NCI-H2081 treated with DMSO at 0.1 percent for 48 hours (cell line): ENCODE measurements around the gene RNASE2.
"Not testable (repeated sequence)": the region's sequence is repeated elsewhere in the genome, so short reads cannot be mapped to it uniquely, and the experiment has no call there.

ENCODE experiments used
- DNase-seq: peaks from one replicate; lab custom pipeline; 2025; lab: John Stamatoyannopoulos, UW

RNASE2 gene

DNA sequence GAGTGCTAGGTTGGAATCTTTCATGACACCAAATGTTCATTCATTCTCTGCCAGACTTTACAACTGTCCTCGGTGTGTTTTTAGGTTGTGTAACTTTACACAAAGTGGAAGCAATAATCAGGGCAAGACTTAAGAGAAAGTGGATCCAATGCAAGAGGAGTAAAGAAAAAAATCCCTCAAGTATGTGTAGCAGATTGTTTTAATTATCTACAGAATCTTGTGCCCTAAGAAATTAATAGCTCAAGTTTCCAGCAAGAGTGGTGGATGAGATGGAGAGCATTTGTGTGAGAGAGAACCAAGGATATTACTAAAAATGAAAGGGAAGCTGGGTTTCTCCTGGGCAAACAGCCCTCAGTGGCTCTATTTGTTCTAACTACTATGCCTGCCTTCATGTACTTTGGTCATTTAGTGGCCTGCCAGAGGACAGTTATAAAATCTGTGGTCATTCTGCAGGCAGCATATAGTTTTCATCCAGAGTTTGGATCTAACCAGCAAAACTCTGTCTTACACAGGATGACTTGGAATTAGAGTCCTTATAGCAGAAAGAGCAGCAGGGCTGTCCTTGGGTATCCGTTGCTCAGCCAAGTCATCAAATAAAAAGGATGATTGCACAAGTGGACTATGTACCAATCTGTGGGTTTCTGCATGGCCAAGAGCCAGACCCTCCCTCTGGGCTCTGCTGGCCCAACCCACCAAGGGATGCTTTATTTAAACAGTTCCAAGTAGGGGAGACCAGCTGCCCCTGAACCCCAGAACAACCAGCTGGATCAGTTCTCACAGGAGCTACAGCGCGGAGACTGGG lies at the start of gene RNASE2:
Gene RNASE2, plus strand, starts transcription at position 752 of the 802 bp plus-strand sequence. CDS start 285 bp downstream, outside the sequence.
- not testable (repeated sequence) for DNase-seq

DNA sequence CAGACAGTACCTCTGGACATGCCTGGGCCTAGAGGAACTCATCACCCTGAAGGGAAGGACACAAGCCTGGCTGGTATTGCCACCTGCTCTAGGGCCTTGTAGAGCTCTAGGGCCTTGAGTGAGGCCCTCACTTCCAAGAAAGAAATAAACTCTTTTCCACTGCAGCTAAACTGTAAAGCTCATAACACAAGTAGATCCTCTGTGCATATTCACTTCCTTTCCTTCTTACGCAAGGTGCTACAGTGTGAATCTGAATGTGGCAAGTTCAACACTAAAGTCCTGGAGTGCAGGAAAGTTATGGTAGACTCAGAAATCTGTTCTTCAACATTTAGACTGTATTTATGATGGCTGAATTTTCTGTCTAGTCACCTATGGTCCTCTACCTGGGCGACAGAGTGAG lies 49.6 kb upstream of the RNASE2 start:
- no peak for DNase-seq

DNA sequence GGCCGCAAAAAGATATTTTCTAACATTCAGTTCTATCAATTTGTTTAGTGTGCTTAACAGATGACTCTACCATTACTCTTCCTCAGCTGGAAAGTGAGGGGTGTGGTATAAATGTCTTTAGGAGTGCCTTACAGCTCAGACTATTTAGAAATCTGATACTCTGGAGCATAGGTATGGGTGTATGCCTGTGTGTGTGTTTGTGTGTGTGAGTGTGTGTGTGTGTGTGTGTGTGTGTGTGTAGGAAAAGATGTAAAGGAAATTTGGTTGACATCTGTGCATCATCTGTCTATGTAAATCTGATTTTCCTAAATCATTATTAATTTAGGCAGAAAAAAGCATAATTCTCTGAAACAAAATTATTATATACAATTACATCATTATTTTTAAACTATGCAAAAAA lies 48.1 kb upstream of the RNASE2 start:
- DNase-seq = no peak

DNA sequence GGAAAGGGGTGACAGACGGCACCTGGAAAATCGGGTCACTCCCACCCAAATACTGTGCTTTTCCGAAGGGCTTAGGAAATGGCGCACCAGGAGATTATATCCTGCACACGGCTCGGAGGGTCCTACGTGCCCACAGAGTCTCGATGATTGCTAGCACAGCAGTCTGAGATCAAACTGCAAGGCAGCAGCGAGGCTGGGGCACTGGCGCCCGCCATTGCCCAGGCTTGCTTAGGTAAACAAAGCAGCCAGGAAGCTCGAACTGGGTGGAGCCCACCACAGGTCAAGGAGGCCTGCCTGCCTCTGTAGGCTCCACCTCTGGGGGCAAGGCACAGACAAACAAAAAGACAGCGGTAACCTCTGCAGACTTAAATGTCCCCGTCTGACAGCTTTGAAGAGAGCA lies 44.5 kb upstream of the RNASE2 start:
- not testable (repeated sequence) for DNase-seq

DNA sequence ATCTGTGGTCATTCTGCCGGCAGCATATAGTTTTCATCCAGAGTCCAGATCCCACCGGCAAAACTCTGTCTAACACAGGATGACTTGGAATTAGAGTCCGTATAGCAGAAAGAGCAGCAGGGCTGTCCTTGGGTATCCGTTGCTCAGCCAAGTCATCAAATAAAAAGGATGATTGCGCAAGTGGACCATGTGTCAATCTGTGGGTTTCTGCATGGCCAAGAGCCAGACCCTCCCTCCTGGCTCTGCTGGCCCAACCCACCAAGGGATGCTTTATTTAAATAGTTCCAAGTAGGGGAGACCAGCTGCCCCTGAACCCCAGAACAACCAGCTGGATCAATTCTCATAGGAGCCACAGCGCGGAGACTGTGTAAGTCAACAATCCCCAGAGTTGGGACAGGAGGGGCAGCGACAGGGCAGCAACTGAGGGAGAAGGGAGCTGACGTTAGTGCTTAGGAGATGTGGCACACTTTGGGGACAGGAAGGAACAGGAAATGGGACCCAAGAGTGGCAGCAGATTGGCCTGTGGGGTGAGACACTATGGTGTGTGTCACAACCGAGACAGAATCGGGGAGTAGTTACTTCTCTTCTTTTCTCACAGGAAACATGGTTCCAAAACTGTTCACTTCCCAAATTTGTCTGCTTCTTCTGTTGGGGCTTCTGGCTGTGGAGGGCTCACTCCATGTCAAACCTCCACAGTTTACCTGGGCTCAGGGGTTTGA lies 36.1 kb upstream of the RNASE2 start:
- not testable (repeated sequence) for DNase-seq

DNA sequence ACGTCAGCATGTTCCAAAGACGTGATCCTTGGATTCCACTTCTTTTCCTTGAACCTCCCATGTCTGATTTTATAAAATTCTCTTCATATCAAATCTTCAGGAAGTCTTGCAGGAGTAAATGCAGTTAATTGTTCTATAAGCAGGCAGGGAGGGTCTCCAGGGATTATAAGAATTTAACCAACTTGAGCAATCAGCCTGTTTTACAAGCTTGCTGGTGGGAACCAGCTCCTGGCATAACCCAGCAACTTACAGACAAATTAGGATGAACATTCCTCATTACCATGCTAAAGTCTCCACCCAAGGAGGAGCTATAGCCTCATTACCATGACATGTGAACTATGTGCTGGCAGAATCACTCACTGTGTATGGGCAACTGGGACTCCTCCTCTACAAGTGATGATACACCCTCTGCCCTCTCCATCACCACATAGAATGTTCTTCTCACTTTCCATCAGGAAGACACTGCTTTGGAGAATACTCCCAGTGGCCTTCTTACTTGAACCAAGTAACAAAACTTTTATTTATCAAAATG lies 31.5 kb upstream of the RNASE2 start:
- DNase-seq = not testable (repeated sequence)

DNA sequence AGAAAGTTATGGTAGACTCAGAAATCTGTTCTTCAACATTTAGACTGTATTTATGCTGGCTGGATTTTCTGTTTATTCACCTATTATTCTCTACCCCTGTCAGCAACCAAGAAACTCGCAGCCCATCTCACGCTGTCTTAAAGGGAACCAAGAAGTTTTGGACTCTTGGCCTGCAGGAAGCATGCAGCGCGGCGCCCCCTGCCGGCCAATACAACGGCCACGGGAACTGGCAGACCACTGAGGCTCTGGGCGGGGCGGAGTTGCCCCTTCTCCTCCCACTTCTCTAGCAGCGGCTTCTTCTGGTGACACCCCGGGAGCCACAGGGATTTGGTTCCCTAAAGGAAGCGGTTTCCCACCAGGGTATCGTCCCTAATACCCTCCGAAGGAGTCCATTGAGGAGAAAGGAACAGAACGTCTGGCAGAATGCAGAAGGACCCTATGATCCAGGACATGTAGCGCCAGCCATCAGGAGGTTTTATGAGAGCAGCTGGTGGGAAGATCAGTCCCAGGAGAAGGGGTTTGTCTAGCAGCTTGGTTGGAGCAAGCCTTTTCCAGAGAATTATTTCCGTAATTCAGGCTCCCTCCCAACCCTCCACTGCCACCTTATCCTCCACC lies 21.0 kb upstream of the RNASE2 start:
- no peak for DNase-seq

DNA sequence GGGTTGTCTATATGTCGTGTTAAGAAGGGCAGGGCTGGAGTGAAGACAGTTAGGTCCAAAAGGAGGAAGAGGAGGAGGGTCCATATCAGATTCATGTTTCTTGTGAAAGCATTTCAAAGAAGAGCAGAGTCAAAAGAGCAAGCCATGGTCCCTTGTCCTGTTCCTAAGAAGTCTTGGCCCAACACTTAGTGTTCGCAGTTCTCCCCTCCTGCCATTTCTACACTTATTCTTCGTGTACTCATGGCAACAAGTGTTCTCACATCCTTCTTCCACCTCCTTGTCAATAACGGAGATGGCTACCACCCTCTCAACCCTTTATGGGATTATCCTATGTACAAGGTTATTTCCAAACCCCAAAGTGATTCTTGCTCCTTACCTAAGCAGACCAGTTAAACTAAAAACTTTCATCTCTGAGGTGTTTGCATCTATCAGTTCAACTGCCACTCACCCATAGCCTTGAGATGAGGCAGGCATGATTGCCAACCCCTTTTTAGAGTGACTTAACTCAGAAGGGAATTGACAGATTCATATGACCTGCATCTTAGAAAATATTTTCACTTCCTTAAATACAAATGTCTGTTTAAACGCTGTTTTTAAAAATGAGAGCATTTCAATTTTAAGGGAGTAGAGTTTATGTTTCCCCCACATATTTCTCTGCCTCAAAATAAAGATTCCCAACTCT lies 19.8 kb upstream of the RNASE2 start:
- DNase-seq = no peak

DNA sequence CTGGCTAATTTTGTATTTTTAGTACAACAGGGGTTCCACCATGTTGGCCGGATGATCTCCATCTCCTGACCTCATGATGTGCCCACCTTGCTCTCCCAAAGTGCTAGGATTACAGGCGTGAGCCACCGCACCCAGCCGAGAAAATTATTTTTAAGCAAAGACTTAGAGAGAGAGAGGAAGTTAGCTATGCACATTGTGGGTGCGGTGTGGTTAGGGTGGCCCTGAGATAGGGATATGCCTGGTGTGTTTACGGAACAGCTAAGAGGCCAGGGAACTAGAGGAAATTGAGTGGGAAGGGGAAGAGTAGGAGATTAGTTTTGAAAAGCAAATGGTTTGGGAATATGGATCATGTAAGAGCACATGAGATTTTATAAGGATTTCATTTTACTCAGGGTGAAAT lies 10.1 kb upstream of the RNASE2 start:
- not testable (repeated sequence) for DNase-seq

DNA sequence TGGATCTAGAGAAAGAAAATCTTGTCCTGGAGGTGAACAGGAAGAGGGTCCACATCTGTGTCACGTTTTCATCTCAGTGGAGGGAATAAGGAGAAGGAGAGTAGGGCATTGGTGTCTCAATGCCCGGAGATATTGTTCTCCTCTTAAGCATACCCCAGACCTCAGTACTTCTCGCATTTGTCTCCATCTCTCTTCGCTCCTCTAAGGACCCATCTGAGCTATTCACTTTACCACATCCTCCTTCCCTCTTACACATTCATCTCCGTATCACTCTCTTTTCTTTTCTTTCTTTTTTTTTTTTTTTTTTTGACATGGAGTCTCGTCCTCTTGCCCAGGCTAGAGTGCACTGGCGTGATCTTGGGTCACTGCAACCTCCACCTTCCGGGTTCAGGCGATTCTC lies 8.6 kb upstream of the RNASE2 start:
- DNase-seq = not testable (repeated sequence)

DNA sequence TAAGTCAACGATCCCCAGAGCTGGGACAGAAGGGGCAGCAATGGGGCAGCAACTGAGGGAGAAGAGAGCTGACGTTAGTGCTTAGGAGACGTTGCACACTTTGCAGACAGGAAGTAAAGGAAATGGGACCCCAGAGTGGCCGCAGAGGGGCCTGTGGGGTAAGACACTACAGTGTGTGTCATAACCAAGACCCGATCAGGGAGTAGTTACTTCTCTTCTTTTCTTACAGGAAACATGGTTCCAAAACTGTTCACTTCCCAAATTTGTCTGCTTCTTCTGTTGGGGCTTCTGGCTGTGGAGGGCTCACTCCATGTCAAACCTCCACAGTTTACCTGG lies 219 bp downstream of the RNASE2 start:
- DNase-seq = not testable (repeated sequence)

DNA sequence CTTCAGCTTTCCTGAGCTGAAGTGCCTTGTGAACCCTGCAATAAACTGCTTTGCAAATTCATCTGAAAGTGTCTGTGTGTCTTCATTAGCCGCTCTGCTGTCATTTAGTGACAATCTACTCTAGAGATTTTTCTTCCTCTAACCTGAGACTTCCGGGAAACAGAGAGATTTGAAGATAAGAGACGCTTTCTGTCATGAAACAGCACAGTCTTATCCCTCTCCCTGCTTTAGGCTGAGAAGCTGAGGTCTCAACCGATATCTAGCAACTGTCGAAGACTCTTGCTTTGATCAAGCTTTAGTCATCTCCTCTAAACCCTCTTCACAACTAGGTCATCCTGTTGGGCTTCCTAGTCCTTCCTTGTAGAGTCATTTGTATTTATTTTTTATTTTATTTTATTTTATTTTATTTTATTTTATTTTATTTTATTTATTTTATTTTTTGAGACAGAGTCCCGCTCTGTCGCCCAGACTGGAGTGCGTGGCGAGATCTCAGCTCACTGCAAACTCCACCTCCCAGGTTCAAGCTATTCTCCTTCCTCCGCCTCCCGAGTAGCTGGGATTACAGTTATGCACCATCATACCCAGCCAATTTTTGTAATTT lies 1.2 kb downstream of the RNASE2 start:
- no peak for DNase-seq

DNA sequence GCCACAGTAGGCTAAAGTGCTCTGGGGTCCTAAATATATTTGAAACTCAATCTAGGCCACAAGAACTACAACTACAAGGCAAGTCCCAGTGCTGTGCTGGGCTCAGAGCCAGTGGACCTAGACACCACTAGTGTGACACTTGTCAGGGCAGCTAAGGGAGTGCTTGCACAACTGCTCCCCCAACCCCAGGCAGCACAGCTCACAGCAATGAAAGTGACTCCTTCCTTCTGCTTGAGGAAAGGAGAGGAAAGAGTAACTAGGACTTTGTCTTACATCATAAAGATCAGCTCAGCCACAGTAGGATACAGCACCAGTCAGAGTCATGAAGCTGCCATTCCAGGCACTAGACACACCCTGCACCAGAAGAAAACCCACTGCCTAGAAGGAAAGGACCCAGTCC lies 3.7 kb downstream of the RNASE2 start:
- not testable (repeated sequence) for DNase-seq

DNA sequence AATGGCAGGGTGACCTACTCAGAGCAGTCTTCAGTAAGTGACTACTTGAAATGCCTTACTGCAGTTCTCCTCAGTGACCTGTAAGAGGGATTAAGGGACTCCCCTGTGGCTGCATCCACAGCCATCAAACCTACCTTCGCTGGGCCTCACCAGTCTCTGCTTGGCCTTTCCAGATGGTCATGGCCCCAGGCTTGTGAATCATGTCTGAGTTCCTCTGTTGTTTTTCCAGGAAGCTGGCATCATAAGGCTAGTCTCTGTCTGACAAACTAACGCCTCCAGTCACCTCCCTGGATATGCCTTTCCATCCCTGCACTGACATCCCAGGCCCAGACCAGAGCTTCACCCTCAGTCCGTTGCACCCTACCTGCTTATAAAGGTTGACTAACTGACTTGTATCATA lies 14.0 kb downstream of the RNASE2 start:
- no peak for DNase-seq

DNA sequence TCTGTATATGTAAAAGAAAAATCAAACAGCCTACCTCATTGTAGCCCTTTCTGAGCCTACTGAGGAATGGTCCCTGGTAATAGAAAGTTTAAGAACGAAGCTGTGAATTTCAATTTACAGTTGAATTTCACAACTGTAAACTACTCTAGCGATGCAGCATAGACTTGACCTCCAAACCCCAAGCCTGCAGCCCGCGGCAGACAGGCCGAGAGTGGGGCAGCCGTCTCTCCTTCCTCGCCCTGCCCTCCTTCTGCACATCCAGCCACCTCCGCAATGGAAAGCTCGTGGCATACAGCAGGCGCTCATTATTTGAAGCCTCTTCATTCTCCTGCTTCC lies 15.3 kb downstream of the RNASE2 start:
- DNase-seq = no peak

DNA sequence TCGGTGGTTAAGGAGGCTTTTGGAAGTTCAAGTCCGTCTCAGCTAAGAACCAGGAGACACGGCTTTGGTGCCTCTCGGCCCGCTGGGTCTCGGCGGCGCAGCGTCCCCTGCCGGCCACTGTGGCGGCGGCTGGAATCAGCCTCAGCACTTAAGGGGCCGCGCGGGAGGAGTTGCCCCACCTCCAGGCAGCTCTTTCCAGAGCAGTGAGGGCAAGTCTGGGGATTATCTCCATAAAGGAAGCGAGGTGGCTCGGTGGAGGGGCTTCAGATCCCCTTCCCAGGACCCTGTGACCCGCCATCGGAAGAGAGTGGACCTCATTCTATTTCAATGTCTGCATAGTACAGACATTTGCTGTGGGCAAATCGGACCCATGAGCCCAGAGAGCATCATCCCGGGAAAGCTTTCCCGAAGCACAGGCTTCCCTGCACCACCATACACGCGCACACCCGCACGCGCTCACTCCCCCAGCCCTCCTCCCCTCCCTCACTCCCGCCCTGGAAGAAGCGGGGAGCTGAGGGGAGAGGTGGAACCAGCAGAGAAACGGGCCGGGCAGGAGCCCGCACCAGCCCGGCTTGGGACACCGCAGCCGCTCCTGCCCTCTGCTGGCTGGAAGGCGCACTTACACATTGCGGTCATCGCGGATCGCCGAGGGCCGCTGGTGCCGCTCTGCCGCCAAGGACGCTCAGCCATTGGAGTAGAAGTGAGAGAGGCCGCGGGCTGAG lies 15.9 kb downstream of the RNASE2 start:
- no peak for DNase-seq

DNA sequence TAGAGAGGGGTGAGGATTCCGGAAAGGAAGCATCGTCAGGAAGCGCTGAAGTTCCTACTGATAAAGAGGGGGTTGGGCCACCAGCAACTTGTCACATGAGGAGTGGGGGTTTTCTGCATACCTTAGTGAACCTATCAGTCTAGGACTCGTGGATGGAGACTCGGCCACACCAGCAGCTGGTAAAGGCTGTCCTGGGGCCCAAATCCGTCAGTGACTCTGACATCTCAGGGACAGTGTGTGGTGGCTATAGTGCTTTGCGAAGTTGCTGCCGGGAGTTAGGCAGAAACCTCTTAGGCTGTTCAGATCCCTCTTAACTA lies 16.4 kb downstream of the RNASE2 start:
- no peak for DNase-seq

DNA sequence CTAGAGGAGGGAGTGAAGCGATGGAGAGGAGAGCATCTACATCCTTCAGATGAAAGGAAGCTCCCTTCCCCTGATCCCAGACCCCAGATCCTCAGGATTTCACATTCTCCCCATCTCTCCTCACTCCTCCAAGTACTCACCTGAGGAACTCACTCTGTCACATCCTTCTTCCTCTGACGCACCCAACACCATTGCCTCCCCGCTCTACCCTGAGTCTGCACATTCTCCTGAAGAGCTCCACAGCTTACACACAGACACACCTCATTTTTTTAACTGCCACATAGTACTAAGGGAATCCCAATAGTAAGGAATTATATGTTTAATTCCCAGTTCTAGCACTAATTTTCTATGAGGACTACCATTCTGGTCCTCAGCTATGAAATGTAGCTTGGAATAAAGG lies 18.2 kb downstream of the RNASE2 start:
- no peak for DNase-seq

DNA sequence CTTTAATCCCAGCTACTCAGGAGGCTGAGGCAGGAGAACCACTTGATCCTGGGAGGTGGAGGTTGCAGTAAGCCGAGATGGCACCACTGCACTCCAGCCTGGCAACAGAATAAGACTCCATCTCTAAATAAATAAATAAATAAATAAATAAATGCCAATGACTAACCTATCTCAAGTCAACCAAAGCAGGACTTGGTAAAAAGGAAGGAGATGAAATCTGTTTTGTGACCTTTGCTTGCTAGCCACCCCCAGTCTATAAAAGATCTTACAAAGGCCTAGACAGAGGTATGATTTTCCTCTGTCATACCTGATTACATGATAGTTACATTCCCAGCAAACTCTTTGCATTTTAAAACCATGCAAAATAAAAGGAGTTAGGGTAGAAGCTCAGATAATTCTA lies 21.0 kb downstream of the RNASE2 start:
- DNase-seq = no peak

DNA sequence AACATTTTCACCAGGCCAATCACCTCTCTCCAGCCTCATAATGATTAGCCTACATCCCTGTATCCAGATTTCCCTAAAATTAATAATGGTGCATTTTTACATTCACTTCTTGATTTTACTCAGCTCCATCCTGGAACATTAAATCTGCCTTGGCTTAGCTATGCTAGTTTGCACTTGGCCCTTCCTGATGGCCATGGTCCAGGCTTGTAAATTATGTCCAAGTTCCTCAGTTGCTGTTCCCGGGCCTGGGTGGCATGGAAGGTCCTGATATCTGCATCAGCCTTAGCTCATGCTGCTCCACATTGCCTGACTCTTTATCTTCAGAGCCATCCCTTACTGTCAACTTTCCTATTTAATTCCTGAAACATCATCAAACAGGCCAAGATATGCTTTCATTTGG lies 23.4 kb downstream of the RNASE2 start:
- DNase-seq = no peak

DNA sequence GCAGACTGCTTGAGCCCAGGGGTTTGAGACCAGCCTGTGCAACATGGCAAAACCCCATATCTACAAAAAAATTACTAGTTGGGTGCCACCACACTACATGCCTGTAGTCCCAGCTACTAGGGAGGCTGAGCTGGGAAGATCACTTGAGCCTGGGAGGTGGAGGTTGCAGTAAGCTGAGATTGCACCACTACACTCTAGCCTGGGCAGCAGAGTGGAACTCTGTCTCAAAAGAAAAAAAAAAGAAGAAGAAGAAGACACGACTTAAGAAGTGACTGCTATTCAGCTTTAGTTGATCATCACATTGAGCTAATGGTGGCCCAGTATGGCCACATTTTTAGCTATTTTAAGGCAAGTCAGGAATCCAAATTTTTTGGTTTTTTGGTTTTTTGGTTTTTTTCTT lies 25.6 kb downstream of the RNASE2 start:
- DNase-seq = no peak
